Erythroblast (primary cell): Measurements from ENCODE around the gene FNIP2.

Experiments
- GATA1 ChIP-seq: IDR thresholded peaks from 2 replicates; pipeline ENCODE4 v1.6.1; 2011; ENCODE audit warnings: low read depth, mild to moderate bottlenecking, control low read depth, low read length, moderate library complexity
- POLR2A ChIP-seq: IDR thresholded peaks from 2 replicates; pipeline ENCODE4 v1.6.1; 2011; ENCODE audit warnings: mild to moderate bottlenecking, low read length

DNA sequence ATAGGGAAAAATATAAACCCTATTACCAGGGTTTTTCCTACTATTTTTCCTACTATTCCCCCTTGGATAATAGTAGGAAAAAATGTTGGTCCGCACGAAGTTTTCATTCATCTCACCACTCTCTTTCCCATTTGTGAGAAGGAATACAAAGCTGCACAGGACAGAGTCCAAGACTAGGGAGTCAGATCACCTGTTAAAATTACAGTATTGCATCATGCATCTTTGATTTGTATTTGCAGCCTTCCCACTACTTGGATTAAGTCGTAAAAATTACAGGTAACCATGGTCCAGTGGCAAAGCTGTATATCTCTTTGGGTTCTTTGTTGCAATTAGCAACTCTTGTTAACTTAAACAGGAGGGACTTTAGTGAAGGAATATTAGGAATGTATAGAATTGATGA, 121.5 kb downstream of the FNIP2 start:
- TF ChIP-seq POLR2A (no peak), GATA1 (no peak)
